GOT3 (cell line): Measurements from ENCODE around the gene ANAPC15.

Source experiments
- DNase-seq: peaks from one replicate; lab custom pipeline; 2025; ENCODE audit warnings: mixed read lengths; lab: John Stamatoyannopoulos, UW

ANAPC15 gene

GRCh38 chr11:72125956-72126355, 13.5 kb upstream of the ANAPC15 start:
- DNase-seq: no peak

- DNase-seq: no peak
These were observed 11.6 kb upstream of the ANAPC15 start for GRCh38 chr11:72124046-72124445.

- DNase-seq: no peak
These were observed 10.7 kb upstream of the ANAPC15 start for GRCh38 chr11:72123117-72123653.

DNA sequence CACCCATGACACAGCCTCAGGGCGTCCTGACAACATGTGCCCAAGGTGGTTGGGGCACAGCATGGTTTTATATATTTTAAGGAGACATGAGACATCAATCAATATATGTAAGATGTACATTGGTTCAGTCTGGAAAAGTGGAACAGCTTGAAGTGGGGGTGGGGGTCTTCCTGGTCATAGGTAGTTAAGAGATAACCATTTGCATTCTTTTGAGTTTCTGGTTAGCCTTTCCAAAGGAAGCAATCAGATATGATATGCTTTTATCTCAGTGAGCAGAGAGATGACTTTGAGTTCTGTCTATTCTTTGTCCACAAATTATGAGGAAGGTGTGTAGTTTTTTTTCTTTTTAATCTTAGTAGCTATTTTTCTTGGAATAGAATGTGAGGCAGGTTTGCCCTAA, 10.1 kb upstream of the ANAPC15 start:
- no peak for DNase-seq

- DNase-seq: no peak
These were observed 8.4 kb upstream of the ANAPC15 start for GRCh38 chr11:72120930-72121329.

DNA sequence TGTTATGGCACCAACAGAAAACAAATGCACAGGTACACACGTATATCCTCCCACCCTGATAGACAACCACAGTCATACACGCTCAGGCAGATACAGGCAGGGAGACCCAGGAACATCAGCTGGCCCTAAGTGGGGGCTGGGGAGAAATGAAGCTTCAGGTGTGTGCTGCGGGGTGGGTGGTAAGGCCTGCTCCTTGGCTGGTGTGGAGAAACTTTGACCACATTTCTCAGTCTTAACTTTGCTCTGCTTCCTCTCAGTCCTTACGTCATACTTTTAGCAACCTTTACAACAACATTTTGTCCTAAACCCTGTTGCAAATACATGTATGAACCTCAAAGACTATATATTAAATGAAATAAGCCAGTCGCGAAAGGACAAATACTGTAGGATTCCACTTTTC, 6.7 kb upstream of the ANAPC15 start:
- DNase-seq: no peak

DNA sequence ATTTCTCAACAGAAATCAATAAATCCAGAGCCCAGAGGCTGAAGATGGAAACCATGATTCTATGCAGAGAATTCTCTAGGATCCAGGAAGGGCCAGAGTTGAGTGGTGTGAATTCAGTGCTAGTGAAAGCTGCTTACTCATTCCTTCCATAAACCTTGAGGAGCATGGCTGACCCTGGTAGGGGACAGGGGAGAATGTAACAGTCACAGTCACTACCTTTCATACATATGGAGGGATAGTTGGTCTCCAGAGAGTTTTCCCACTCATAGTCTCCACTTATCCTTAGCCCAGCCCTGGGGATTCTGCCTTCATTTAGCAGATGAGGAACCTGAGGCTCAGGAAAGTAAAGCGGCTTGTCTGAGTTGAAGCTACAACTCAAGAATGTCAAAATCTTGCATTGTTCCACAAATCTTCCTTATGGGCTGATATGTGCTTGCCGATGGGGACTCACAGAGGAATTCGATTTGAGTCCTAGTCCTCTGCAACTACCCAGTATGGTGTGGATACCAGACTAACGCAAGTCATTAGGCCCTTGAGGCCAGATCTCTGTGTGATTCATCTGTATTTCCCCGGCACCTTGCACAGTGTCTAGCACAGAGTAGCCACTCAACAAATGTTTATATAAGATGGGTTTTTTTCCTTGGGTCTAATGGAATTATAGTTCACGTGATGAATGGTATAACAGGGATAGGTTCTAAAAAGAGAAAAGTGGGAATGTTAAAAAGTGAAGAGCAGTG, 3.7 kb upstream of the ANAPC15 start:
- DNase-seq: no peak

GRCh38 chr11:72114570-72114969, 2.1 kb upstream of the ANAPC15 start:
- DNase-seq: no peak

DNA sequence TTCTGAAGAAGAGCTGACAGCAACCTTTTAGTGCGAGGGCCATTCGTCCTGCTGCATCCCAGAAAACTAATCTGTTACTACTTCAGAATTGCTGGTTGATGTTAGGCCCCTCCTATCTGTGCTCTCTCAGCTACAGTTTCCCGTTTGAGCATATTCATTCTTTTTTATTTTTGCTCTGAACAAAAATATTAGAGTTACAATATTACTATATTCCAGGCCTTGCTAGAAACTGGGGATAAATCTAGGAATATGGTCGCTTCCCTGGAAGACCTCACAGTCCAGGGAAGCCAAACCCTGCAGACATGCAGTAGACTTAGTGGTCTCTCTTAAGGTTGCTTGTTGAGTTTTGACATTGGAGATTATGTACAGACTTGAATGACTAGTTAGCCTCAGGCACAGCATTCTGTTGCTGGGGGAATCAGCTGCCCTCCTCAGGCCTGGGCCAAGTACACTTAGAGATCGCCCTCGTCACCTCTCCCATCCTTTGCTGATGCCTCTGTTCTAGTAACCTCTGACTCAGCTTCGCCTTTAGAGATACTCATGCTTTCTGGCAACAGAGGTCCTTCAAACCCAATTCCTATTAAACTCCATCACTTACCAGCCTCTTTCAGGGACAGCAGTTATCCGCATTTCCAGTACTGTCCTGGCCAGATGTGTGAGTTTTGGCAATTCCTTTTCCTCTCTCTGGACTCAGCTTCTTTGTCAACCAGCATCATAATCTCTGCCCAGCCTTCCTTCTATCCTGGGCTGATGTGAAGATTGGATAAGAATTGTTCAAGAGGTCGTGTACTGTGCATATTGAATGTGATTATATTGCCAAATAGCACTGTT, 698 bp upstream of the ANAPC15 start:
- DNase-seq: no peak

DNA sequence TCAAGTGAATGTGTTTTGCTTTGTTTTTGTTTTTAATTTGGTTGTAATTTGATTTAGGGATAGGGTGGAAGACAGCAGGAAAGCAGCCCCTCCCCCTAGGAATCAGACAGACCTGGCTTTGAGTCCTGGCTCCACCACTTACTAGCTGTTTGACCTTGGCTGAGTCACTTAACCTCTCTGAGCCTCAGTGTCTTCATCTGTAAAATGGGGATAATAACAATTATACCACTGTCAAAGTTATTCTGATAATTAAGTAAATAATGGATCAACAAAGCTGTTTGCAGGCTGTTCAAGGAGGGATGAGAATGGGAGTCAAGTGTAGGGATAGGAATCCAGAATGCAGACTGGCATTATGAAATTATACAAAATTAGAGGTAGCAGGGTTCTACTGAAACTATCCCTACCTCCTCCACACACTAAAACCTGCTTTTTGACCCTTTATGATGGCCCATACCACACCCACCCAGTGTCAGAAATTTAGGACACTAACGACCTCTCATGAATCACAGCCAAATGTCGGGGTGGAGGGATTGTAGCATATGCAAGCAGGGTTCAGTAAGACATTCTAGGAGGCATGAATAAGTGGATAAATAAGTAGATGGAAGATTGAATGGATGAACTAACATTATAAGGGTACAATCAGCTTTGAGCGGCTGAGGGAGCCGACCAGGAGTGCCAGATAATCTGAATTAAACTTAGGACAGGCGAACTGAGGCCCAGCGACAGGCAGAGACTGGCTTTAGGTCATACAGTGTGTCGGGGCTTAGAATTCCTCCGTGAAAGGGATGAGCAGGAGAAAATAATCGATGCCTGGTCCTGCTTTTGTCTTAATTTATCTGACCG, 974 bp downstream of the ANAPC15 start:
- DNase-seq: no peak

GRCh38 chr11:72105888-72106287, 6.6 kb downstream of the ANAPC15 start, which contains the start of gene TOMT:
TSS of gene TOMT (plus strand) at chr11:72105924. CDS start at chr11:72105952, 28 bp downstream.
- no peak for DNase-seq

DNA sequence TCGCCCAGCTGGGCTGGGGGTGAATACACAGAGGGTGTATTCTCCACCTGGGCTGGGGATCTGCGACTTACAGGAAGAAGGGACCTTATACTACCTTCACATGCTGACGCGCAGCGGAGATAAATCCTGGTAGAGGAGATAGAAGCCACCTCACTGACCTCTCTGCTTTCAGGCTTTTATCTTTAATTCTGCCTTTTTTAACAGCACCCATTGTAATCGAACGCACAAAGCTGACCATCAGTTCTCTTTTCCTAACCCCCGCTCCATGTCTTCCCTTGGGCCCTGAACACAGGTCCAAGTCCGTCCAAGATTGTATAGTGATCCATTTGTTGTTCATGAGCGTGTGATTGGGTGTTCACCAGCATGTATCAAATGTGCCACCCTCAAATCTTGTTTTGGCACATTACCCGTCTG, 8.7 kb downstream of the ANAPC15 start:
- no peak for DNase-seq

- DNase-seq: peak; percentile 91
These were observed 9.3 kb downstream of the ANAPC15 start, which contains the start of gene LAMTOR1 for GRCh38 chr11:72102946-72103753. TSS of gene LAMTOR1 (minus strand) at chr11:72103297. CDS start at chr11:72103224, 73 bp downstream.

GRCh38 chr11:72102631-72102945, 9.9 kb downstream of the ANAPC15 start:
- no peak for DNase-seq

DNA sequence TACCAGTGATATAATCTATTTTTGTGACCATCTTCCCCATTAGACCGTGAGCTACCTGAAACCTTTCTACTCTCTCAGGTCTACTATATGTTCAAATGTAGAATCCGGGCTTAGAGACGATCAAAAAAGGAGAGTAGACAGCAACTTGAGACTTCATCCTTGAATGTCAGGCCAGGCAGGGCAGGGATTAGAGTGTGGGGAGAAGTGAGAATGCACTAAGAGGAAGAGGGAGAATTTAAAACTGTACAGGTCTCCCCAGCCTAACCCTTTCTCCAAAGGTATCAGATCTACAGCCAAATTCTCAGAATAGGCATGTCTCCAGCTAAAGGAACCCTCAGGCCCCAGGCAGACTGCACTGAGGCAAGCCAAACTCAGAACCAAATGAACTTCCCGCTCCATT, 10.3 kb downstream of the ANAPC15 start:
- no peak for DNase-seq

DNA sequence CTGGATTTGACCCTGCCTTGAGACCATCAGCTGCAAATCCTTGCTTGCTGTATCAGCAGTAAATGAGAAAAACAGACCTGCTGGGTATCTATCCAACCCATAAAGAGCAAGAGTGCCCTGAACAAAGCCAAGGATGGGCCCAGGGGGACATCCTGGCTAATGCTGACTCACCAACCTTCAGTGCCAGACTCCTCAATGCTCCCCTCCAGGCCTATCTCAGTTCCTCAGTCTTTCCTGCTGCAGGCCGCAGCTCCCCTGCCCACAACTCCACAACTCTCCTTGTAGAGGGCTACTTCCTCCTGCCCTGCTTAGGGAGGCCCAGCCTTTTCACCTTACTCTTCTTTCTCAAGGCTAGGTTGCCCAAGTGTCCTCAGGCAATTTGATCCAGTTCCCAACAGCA, 12.0 kb downstream of the ANAPC15 start:
- DNase-seq: no peak

DNA sequence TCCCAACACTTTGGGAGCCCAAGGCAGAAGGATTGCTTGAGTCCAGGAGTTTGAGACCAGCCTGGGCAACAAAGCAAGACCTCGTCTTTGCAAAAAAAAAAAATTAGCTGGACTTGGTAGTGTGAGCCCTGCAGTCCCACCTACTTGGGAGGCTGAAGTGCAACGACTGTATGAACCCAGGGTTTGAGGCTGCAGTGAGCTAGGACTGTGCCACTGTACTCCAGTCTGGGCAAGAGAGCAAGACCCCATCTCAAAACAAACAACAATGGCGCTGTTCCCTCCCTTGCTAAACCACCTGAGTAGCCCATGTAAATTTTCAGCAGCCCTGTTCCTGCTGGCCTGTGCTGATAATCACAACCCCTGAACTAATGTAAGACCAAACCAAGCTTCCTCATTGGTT, 12.5 kb downstream of the ANAPC15 start:
- no peak for DNase-seq

GRCh38 chr11:72098741-72099140, 13.8 kb downstream of the ANAPC15 start:
- DNase-seq: no peak

- no peak for DNase-seq
These were observed 21.2 kb downstream of the ANAPC15 start for GRCh38 chr11:72091292-72091691.

DNA sequence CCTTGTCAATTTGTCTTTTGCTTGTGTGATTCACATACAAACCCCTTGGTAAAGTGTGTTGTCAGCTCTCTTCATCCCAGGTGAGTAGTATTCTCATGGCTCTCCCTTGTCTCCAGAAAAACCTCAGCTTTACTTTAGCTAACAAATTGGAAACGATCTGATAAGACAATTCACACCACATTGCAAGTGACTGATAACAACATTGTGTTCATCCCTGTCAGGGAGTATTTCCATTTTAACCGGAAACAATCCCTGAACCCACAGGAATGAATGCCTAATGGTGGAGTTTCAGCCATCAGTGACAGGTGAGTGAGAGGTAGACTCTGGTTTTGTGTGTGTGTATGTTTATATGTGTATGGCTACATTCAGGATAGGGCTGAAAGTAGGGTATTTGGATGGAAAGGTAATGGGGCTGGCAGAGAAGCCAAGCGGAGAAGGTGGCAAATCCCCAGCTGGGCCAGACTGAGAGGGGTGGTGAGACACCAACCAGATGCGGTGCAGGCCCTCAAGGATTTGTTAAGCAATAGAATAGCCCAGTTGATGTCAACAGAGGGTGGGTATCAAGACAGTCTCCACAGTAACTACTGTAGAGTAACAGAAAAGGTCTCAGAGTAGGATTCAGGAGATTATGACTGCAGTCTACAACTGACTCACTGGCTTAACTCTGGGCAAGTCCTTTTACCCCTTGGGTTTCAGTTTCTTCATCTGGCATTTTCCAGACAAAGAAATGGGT, 24.3 kb downstream of the ANAPC15 start:
- no peak for DNase-seq
